ENCODE data around the gene SLC6A6. TPM values are rescaled to one million over a fixed set of nuclear protein-coding genes. Genes with fewer than 3 reads are reported as not detected.

The SLC6A6 gene
- 10 to 100 TPM; 38.6 to 38.7 TPM for total RNA-seq

GRCh38 chr3:14402304-14402811, at the start of gene SLC6A6:
SLC6A6 (plus strand) TSS chr3:14402606; CDS start chr3:14443635, 41,029 bp downstream.
- DNase-seq: peak; percentile 95
- Mint-ChIP-seq H3K27ac (peak within 1 kb of the TSS; percentile 96), H3K4me1 (peaks cover 43% of the 10 kb centered on the region), H3K4me3 (peak within 1 kb of the TSS; percentile 91), H3K27me3 (no peaks in the 10 kb centered on the region), H3K36me3 (peaks cover 22% of the 10 kb centered on the region), H3K9me3 (no peaks in the 10 kb centered on the region)

- Mint-ChIP-seq H3K9me3 (no peaks in the 10 kb centered on the region), H3K4me1 (no peaks in the 10 kb centered on the region), H3K4me3 (no peak overlapping the region), H3K27ac (no peak overlapping the region), H3K27me3 (no peaks in the 10 kb centered on the region), H3K36me3 (no peaks in the 10 kb centered on the region)
- no peak for DNase-seq
Measured at GRCh38 chr3:14353502-14353901, 48.9 kb upstream of the SLC6A6 start.

- H3K9me3 Mint-ChIP-seq: no peaks in the 10 kb centered on the region
- no peaks in the 10 kb centered on the region for H3K36me3 Mint-ChIP-seq
- no peaks in the 10 kb centered on the region for H3K4me1 Mint-ChIP-seq
- DNase-seq: no peak
- no peak overlapping the region for H3K4me3 Mint-ChIP-seq
- no peaks in the 10 kb centered on the region for H3K27me3 Mint-ChIP-seq
- no peak overlapping the region for H3K27ac Mint-ChIP-seq
Measured at GRCh38 chr3:14357463-14357862, 44.9 kb upstream of the SLC6A6 start.

- H3K4me3 Mint-ChIP-seq: no peak overlapping the region
Measured at GRCh38 chr3:14358426-14359211, 43.8 kb upstream of the SLC6A6 start.

GRCh38 chr3:14359348-14359747, 43.1 kb upstream of the SLC6A6 start:
- Mint-ChIP-seq H3K36me3 (no peaks in the 10 kb centered on the region), H3K27ac (no peak overlapping the region), H3K9me3 (no peaks in the 10 kb centered on the region)

More at GRCh38 chr3:14358426-14359211, 43.8 kb upstream of the SLC6A6 start:
- Mint-ChIP-seq H3K4me1 (no peaks in the 10 kb centered on the region), H3K27me3 (no peaks in the 10 kb centered on the region), H3K9me3 (no peaks in the 10 kb centered on the region), H3K36me3 (no peaks in the 10 kb centered on the region), H3K27ac (no peak overlapping the region)
- DNase-seq: no peak

GRCh38 chr3:14360123-14360881, 42.1 kb upstream of the SLC6A6 start:
- Mint-ChIP-seq H3K9me3 (no peaks in the 10 kb centered on the region), H3K36me3 (no peaks in the 10 kb centered on the region)

More at GRCh38 chr3:14359348-14359747, 43.1 kb upstream of the SLC6A6 start:
- Mint-ChIP-seq H3K4me3 (no peak overlapping the region), H3K27me3 (no peaks in the 10 kb centered on the region), H3K4me1 (no peaks in the 10 kb centered on the region)
- DNase-seq: no peak

GRCh38 chr3:14361068-14361677, 41.2 kb upstream of the SLC6A6 start:
- no peaks in the 10 kb centered on the region for H3K36me3 Mint-ChIP-seq

More at GRCh38 chr3:14360123-14360881, 42.1 kb upstream of the SLC6A6 start:
- Mint-ChIP-seq H3K4me3 (no peak overlapping the region), H3K27ac (no peak overlapping the region), H3K4me1 (no peaks in the 10 kb centered on the region), H3K27me3 (no peaks in the 10 kb centered on the region)
- no peak for DNase-seq

GRCh38 chr3:14362890-14363289, 39.5 kb upstream of the SLC6A6 start:
- Mint-ChIP-seq H3K9me3 (no peaks in the 10 kb centered on the region), H3K4me3 (no peak overlapping the region), H3K27me3 (no peaks in the 10 kb centered on the region), H3K36me3 (no peaks in the 10 kb centered on the region), H3K27ac (no peak overlapping the region), H3K4me1 (no peaks in the 10 kb centered on the region)
- DNase-seq: no peak

More at GRCh38 chr3:14361068-14361677, 41.2 kb upstream of the SLC6A6 start:
- Mint-ChIP-seq H3K27ac (no peak overlapping the region), H3K4me1 (no peaks in the 10 kb centered on the region), H3K4me3 (no peak overlapping the region), H3K9me3 (no peaks in the 10 kb centered on the region), H3K27me3 (no peaks in the 10 kb centered on the region)
- DNase-seq: no peak

- Mint-ChIP-seq H3K36me3 (no peaks in the 10 kb centered on the region), H3K9me3 (no peaks in the 10 kb centered on the region), H3K27me3 (no peaks in the 10 kb centered on the region), H3K4me1 (no peaks in the 10 kb centered on the region), H3K4me3 (no peak overlapping the region), H3K27ac (no peak overlapping the region)
- no peak for DNase-seq
Measured at GRCh38 chr3:14363379-14363778, 39.0 kb upstream of the SLC6A6 start.

- Mint-ChIP-seq H3K27ac (no peak overlapping the region), H3K9me3 (no peaks in the 10 kb centered on the region), H3K27me3 (no peaks in the 10 kb centered on the region), H3K36me3 (no peaks in the 10 kb centered on the region), H3K4me3 (no peak overlapping the region), H3K4me1 (no peaks in the 10 kb centered on the region)
- DNase-seq: no peak
Measured at GRCh38 chr3:14363991-14364390, 38.4 kb upstream of the SLC6A6 start.

GRCh38 chr3:14364580-14365292, 37.7 kb upstream of the SLC6A6 start:
- H3K27ac Mint-ChIP-seq: no peak overlapping the region
- H3K9me3 Mint-ChIP-seq: no peaks in the 10 kb centered on the region
- H3K4me3 Mint-ChIP-seq: no peak overlapping the region
- no peaks in the 10 kb centered on the region for H3K27me3 Mint-ChIP-seq
- H3K4me1 Mint-ChIP-seq: no peaks in the 10 kb centered on the region
- DNase-seq: no peak
- H3K36me3 Mint-ChIP-seq: no peaks in the 10 kb centered on the region

- H3K36me3 Mint-ChIP-seq: no peaks in the 10 kb centered on the region
- no peak overlapping the region for H3K27ac Mint-ChIP-seq
Measured at GRCh38 chr3:14366248-14366647, 36.2 kb upstream of the SLC6A6 start.

GRCh38 chr3:14366915-14367823, 35.2 kb upstream of the SLC6A6 start:
- no peak for DNase-seq
- H3K36me3 Mint-ChIP-seq: no peaks in the 10 kb centered on the region
- H3K4me3 Mint-ChIP-seq: no peak overlapping the region
- no peaks in the 10 kb centered on the region for H3K27me3 Mint-ChIP-seq
- H3K4me1 Mint-ChIP-seq: no peaks in the 10 kb centered on the region
- H3K9me3 Mint-ChIP-seq: no peaks in the 10 kb centered on the region
- H3K27ac Mint-ChIP-seq: no peak overlapping the region

More at GRCh38 chr3:14366248-14366647, 36.2 kb upstream of the SLC6A6 start:
- H3K9me3 Mint-ChIP-seq: no peaks in the 10 kb centered on the region
- H3K4me3 Mint-ChIP-seq: no peak overlapping the region
- H3K27me3 Mint-ChIP-seq: no peaks in the 10 kb centered on the region
- no peak for DNase-seq
- H3K4me1 Mint-ChIP-seq: no peaks in the 10 kb centered on the region

GRCh38 chr3:14368146-14368545, 34.3 kb upstream of the SLC6A6 start:
- H3K27ac Mint-ChIP-seq: no peak overlapping the region

More at GRCh38 chr3:14368146-14368545, 34.3 kb upstream of the SLC6A6 start:
- Mint-ChIP-seq H3K9me3 (no peaks in the 10 kb centered on the region), H3K4me3 (no peak overlapping the region), H3K4me1 (no peaks in the 10 kb centered on the region), H3K36me3 (no peaks in the 10 kb centered on the region), H3K27me3 (no peaks in the 10 kb centered on the region)
- DNase-seq: no peak
